NOMO-1 treated with DMSO at 0.1 percent for 48 hours (cell line): Measurements from ENCODE around the gene RAD51C.
"Not testable (repeated sequence)": the region's sequence is repeated elsewhere in the genome, so short reads cannot be mapped to it uniquely, and the experiment has no call there.

Source experiments
- DNase-seq: peaks from one replicate; lab custom pipeline; 2025; ENCODE audit not compliant: unreplicated experiment; lab: John Stamatoyannopoulos, UW

The RAD51C gene

DNA sequence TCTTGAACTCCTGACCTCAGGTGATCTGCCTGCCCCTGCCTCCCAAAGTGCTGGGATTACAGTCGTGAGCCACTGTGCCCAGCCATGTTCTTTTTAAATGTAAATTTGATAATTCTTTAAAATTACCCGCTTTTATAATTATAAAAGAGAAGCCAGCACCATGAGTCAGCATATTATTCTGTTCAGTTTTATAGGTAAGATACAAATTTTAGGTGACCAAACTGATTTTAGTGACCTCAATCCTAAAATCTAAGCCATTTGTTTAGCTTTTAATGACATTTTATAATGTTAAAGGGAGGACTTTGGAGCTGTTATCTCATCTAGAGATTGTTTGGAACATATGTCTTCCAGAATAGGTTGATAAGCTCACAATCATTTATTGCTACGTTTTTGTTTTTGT lies 42.4 kb downstream of the RAD51C start:
- DNase-seq = no peak

DNA sequence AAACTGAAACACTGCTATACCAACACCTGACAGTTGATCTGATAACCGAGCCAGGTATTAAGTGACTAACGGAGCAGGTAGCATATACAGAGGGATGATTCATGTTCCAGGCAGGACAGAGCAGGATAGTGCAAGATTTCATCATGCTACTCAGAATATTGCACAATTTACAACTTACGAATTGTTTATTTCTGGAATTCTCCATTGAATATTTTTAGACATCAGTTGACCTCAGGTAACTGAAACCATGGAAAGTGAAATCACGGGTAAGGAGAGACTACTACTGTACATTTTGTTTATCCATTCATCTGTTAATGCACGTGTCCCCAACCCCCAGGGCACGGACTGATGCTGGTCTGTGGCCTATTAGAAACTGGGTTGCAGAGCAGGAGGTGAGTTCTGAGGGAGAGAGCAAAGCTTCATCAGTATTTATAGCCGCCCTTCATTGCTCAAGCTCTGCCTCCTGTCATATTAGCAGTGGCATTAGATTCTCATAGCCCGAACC lies 48.8 kb downstream of the RAD51C start:
- no peak for DNase-seq

DNA sequence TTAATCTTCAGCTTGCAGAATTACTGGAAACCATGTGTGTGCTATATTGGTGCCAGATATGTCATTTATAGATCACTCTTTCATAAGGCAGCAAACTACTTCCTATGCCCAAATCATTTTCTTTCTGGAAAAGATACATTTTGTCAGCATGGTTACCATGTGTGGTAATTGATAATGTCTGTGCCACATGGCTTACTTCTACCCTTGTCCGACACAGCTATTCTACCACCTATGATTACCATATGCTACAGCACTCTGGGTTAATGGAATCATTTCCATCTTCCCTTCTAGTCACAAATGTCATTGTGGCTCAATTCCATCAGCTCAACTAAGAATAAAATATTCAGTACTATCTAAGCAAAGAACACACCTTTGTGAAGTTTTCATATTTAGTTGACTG lies 55.3 kb downstream of the RAD51C start:
- DNase-seq = no peak

DNA sequence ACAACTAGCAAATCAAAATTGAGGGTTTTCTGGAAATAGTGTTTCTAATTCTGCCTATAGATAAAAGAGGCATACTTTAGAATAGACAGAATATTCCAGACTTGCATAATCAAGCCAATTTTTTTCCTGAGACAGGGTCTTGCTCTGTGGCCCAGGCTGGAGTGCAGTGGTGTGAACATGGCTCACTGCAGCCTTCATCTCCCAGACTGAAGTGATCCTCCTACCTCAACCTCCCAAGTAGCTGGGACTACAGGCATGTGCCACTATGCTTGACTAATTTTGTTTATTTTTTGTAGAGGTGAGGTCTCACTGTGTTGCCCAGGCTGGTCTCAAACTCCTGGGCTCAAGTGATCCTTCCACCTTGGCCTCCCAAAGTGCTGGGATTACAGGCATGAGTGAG lies 57.2 kb downstream of the RAD51C start:
- DNase-seq = not testable (repeated sequence)

DNA sequence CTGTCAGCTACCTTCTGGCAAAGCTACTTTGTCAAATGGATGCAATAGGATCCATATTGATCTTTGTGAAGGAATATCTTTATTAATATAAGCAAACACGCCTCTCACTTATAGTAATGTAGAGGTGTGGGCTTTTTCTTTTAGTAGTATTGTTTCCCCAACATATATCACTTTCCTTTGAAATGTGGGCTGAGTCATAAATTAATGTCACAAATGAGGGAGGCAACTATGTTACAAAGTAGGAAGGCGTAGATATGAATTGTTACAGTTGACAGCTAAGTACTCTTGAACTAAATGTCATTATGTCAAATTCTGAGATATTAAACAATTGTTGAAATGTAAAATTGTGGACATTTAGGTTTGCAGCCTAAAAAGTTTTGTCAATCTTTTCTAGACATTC lies 60.6 kb downstream of the RAD51C start:
- no peak for DNase-seq

DNA sequence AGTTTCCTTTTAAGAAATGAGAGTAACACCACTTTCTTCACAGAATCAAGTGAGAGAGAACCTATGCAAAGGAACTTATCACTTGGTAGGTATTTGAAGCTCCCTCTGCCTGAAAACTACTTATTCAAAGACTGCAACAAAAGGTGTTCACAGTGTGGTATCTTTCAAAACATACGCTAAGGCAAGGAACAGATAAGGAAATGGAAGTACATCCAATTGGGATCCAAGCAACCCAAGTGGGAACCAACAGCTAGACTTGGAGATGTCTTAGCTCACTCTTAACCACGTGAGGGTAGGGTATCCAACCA lies 62.8 kb downstream of the RAD51C start:
- DNase-seq = no peak

DNA sequence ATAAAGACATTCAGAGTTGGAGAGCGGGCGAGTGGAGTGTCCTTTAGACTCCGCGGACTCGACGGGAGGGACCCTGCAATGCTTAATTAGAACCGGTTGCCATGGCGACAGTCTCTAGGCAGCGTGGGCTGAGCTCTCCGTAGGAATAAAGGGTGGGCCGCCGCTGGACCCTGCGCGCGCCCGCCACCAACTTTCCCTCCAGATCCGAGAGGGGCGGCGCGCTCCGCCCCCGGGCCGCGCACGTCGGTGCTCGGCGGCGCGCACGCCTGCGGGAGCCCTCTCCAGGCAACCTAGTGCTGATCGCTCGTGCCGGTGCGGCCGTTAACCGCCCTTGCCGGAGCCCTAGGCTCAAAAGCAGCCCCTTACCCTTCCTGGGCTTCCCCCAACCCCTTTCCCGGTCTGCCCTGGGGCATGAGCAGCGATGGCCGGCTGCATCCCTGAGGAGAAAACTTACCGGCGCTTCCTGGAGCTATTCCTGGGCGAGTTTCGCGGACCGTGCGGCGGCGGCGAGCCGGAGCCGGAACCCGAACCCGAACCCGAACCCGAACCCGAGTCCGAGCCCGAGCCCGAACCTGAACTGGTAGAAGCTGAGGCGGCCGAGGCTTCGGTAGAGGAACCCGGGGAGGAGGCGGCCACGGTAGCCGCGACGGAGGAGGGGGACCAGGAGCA lies 63.3 kb downstream of the RAD51C start, which contains the start of gene PPM1E:
Gene PPM1E, plus strand, starts transcription at position 278 of the 669 bp plus-strand sequence.
- DNase-seq = peak; percentile 45

DNA sequence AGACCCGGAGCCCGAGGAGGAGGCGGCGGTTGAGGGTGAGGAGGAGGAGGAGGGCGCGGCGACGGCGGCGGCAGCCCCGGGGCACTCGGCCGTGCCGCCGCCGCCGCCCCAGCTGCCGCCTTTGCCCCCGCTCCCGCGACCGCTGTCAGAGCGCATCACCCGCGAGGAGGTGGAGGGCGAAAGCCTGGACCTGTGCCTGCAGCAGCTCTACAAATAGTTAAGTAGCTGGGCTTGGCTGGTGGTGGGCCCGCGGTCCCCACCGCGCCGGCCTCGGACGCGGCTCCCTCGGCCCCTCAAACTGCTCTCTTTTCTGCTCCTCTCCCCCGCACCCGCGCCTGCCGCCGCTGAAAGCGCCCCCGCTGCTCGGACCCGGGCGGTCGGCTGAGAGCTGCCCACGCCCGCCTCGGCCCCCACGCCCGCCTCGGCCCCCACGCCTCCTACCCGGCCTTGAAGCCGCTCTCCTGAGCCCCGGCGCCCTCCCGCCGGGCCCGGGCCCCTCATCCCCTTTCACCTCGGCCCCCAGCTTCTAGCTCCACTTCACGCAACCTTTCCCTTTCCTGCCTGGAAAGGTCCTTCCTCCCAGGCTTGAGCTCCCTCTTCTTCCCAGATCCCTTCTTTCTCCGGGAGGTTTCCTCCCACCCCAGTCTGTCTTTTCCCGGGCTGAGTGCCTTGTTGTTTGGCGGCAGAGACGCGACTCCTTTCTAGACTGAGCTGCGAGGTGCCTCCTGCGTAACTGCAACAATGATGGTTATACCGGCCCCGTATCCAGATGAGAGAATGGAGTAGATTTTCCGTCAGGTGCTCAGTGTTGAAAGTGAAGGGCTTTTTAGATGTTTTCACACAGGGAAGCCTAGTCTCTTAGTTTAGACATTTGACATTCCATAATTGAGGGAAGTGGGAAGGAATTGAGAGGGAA lies 64.1 kb downstream of the RAD51C start:
- no peak for DNase-seq

DNA sequence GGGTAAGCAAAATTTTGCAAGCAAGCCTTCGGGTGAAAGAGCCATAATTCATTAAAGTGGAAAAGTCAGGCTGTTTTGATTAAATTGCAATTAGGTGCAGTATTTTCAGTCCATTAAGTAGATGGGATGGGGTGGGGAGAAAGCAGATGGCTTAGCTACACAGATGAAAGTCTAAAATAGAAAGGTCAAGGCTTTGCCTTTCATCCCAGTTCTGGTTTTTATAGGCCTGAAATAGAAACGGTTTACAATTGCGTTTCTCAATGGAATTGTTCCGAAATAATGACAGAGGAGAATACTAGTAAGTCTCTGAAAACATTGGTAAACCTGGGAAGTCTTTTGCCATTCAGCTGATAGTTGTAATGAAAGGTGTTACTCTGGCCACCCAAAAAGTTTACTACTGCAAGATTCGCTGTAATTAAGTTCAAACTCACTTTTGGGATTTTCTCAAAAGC lies 64.8 kb downstream of the RAD51C start:
- no peak for DNase-seq

DNA sequence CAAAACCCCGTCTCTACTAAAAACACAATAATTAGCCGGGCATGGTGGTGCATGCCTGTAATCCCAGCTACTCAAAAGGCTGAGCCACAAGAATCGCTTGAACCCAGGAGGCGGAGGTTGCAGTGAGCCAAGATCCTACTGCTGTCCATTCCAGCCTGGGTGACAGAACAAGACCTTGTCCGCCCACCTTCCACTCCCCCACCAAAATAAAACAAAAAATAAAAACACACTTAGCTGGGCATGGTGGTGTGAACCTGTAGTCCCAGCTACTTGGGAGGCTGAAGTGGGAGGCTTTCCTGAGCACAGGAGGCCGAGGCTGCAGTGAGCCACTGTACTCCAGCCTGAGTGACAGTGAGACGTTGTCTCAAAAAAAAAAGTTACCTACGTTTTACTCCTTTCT lies 66.5 kb downstream of the RAD51C start:
- no peak for DNase-seq

DNA sequence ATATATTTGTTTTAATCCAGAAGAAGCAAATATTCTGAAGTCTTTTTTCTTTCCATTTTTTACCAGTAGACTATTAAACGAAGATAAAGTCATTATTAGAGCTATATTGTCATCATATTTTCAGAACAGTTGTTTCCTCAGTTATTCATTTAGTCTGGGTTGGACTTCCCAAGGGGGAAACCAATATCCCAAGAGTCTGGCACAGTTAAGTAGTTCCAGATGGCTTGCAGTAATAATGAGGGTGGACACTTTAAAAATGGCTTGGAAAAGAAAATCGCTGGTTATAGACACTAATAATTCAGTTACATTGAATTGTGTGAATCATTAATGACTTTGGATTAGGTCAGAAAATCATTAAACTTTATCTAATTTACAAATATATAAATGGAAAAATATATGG lies 67.1 kb downstream of the RAD51C start:
- DNase-seq = no peak

DNA sequence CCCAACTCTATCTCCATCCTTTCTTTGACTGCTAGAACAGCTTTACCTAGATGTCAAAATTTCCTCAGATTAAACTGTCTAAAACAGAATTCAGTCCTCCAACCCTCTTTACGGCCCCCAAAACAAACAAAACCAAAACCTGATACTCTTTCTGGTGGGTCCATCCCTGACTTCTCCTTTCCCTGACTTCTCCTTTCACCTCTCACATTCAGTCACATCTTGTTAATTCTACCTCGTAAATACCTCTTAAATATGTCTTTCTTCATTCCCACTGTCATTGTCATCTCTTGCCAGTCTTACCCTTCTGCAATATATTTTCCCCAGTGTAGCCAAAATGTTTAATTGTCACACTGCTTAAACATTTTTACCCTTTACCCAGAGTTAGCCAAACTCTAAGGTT lies 67.8 kb downstream of the RAD51C start:
- peak; percentile 11 for DNase-seq

DNA sequence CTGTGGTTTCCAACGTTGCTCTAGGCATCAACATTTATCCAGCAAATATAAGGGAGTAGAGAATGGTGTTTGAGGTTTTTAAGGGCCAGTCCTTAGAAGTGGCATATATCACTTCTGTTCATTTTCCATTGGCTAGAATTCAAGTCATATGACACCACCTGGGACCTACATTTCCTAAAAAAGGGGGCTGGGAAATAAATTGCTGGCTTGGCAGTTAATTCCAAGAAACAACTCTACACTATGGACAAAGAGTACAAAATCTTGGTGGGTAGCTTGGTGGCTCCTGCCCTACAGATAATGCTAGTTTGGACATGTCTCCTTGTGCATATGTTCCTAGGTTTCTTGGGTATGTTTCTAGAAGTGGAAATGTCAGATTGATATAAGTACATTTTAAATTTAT lies 70.9 kb downstream of the RAD51C start:
- DNase-seq = no peak

DNA sequence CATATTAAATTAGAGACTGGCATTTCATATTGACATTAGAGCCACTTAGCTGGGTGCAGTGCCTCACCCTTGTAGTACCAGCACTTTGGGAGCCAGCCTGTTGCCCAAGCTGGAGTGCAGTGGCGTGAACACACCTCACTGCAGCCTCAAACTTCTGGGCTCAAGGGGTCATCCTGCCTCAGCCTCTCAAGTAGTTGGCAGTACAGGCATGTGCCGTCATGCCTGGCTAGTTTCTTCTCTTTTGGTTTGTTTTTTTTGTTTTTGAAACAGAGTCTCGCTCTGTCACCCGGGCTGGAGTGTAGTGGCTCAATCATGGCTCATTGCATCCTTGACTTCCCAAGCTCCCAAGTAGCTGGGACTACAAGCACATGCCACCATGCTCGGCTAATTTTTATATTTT lies 72.0 kb downstream of the RAD51C start:
- no peak for DNase-seq

DNA sequence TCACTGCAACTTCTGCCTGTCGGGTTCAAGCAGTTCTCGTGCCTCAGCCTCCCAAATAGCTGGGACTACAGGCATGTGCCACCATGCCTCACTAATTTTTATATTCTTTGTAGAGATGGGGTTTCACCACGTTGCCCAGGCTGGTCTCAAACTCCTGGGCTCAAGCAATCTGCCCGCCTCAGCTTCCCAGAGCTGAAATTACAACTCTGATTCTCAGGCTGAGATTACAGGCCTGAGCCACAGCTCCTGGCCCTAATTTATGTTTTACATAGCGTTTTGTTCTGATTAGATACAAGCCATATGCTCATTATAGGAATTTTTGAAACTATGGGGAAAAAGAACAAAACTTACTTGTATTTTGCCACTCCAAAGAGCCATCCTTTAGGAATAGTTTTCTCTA lies 86.1 kb downstream of the RAD51C start:
- DNase-seq = not testable (repeated sequence)

DNA sequence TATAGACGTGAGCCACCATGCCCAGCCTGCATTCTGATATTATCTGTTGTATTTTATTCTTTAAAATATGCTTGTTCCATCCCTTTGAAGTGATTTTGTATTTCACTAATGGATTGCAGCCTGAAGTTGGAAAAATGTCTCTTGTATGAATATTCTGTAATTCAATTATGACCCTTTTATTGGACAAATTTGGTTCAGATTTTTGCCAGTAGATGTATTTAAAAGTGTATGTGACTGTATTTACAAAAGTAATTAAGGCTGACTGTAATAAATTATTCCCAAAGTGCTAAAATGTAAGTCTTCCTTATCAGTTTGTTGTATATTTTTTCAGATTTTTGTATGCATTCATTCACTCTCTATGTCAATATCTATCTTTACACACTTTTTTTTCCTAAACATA lies 87.0 kb downstream of the RAD51C start:
- DNase-seq = no peak

DNA sequence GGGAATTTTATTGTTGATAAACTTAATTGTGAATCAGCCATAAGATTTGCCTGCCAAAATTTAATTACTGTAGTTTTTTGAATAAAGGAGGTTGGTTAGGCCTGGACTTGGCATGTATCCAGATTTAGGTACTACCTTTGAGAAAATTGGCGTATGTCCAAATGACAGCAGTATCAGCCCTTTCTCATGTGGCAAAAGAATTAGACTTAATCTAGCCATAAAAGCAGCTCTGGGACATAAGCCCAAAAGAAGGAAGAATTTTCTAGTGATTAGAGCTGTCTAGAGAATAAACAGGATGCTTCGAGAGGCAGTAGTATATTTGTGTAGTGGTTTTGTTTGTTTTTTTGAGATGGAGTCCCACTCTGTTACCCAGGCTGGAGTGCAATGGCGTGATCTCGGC lies 91.0 kb downstream of the RAD51C start:
- no peak for DNase-seq

DNA sequence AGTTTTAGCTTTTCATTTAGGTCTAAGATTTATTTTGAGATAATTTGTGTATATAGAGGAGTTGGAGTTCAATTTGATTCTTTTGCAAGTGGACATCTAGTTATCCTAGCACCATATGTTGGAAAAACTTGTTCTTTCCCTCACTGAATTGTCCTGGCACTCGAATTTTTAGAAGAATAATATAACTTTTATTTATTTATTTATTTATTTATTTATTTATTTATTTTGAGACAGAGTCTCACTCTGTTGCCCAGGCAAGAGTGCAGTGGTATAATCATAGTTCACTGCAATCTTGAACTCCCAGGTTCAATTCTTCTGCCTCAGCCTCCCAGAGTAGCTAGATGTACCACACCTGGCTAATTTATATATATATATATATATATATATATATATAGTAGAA lies 92.7 kb downstream of the RAD51C start:
- DNase-seq = no peak
